MCF 10A (cell line): ENCODE data around the gene GRIK2. TPM values are rescaled to one million over a fixed set of nuclear protein-coding genes. Genes with fewer than 3 reads are reported as not detected.

Experiments used
- BruUV-seq: library from RNA; stranded (reverse); fragments of 400-500 nt; replicated peaks from 2 replicates; lab custom pipeline; 2021; lab: Mats Ljungman, UMichigan
- CTCF ChIA-PET: fragments of 300-600 bp; sonication (Branson Sonifier 250); formaldehyde crosslinking; extraction: SDS; loops from one replicate; lab custom pipeline; 2021; ENCODE audit warnings: antibody characterized with exemption, inconsistent platforms; lab: Yijun Ruan, JAX
- POLR2A ChIA-PET: fragments of 300-600, 350-650 bp; sonication (Branson Sonifier 250); formaldehyde crosslinking; extraction: SDS; loops from one replicate; lab custom pipeline; 2020; ENCODE audit warnings: antibody characterized with exemption, inconsistent platforms; lab: Yijun Ruan, JAX
- DNase-seq: peaks from one replicate; pipeline ENCODE4 v3.0.0-alpha.2; 2018; ENCODE audit not compliant: unreplicated experiment
- H3K27ac Mint-ChIP-seq: one replicate; pipeline ENCODE4 v1.8.0; 2022; ENCODE audit warnings: mild to moderate bottlenecking, low read depth, mixed read lengths; ENCODE audit not compliant: unreplicated experiment
- H3K27me3 Mint-ChIP-seq: one replicate; pipeline ENCODE4 v1.8.0; 2022; ENCODE audit warnings: mixed read lengths; ENCODE audit not compliant: insufficient read depth, unreplicated experiment
- H3K36me3 Mint-ChIP-seq: one replicate; pipeline ENCODE4 v1.8.0; 2022; ENCODE audit warnings: mild to moderate bottlenecking, moderate library complexity, mixed read lengths; ENCODE audit not compliant: insufficient read depth, unreplicated experiment
- H3K4me1 Mint-ChIP-seq: one replicate; pipeline ENCODE4 v1.8.0; 2022; ENCODE audit warnings: mixed read lengths; ENCODE audit not compliant: insufficient read depth, unreplicated experiment
- H3K4me3 Mint-ChIP-seq: one replicate; pipeline ENCODE4 v1.8.0; 2022; ENCODE audit warnings: mild to moderate bottlenecking, moderate library complexity, mixed read lengths; ENCODE audit not compliant: unreplicated experiment
- H3K9me3 Mint-ChIP-seq: one replicate; pipeline ENCODE4 v1.8.0; 2022; ENCODE audit warnings: mixed read lengths; ENCODE audit not compliant: unreplicated experiment
- CTCF ChIP-seq: fragments of 200-600 bp; IDR thresholded peaks from one replicate; pipeline ENCODE4 v1.8.0; 2022; ENCODE audit warnings: antibody characterized with exemption, mild to moderate bottlenecking; ENCODE audit not compliant: unreplicated experiment
- intact Hi-C: fragments of 100-400 bp; cut with micrococcal nuclease; formaldehyde crosslinking; loops from 2 replicates; pipeline ENCODE4 v1.14.1; 2022
- total RNA-seq: library from RNA; stranded (reverse); gene quantifications from 2 replicates; pipeline ENCODE4 v1.2.3, GENCODE V29; 2022

GRIK2 gene
- total RNA-seq, 1 experiment from 2014 or later, result 0.89 TPM

DNA sequence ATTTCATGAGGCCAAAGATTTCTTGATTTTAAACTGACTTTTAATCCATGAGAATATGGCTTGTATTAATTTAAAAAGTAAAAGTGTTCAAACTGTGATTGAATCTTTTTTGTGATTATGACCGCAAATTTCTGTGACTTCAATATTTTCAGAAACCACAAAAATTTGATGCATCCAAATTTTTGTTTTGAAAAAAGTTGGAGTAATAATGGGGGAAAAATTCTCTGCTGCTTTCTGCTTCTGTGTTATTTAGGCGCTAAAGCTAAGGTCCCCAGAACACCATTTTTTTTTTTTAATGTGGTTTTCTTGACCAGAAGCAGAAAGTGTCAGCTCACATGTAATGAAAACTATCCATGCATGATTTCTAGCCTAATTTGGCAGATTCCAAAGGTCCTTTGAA, 65.3 kb downstream of the GRIK2 start:
- Mint-ChIP-seq H3K9me3 (no peaks in the 10 kb centered on the region), H3K27ac (no peak overlapping the region), H3K4me1 (no peaks in the 10 kb centered on the region), H3K27me3 (no peaks in the 10 kb centered on the region), H3K4me3 (no peak overlapping the region), H3K36me3 (no peaks in the 10 kb centered on the region)
- no TSS peak for BruUV-seq
- DNase-seq, result no peak
- ChIA-PET CTCF (no interaction called here), POLR2A (interaction anchor here (0.7 kb wide), 1 partner anchor 127 kb away, joined by 3 read pairs; no protein-coding TSS in a partner anchor)
- intact Hi-C loops, result no loop called here
- TF ChIP-seq CTCF, result no peak

DNA sequence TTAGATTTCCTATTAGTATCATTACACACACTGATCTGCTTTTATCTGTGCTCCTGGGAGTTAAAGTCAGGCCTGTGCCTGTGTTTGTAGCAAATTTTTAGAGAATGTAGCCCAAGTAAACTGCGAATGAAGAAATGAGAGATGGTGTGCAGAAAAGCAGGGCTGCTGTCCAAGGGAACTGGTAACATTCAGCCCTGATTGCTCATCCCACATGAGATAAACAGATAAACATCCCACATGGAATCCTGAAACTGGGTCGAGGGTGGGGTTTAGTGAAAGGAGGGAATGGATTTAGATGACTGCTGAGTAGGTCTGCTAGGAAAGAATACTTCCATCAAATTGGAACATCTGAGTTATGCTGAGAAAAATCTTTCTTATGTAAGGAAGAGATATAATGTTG, 69.1 kb downstream of the GRIK2 start:
- TF ChIP-seq CTCF, result no peak
- Mint-ChIP-seq H3K9me3 (no peaks in the 10 kb centered on the region), H3K27ac (no peak overlapping the region), H3K36me3 (no peaks in the 10 kb centered on the region), H3K27me3 (no peaks in the 10 kb centered on the region), H3K4me3 (no peak overlapping the region), H3K4me1 (no peaks in the 10 kb centered on the region)
- no TSS peak for BruUV-seq
- peak; percentile 4 for DNase-seq
- POLR2A ChIA-PET, result interaction anchor here (1.0 kb wide), 1 partner anchor 11 kb away, joined by 3 read pairs; no protein-coding TSS in a partner anchor
- intact Hi-C loops, result no loop called here
- CTCF ChIA-PET, result no interaction called here

GRCh38 chr6:101465863-101466262, 72.4 kb downstream of the GRIK2 start:
- peaks cover 4% of the 10 kb centered on the region for H3K4me1 Mint-ChIP-seq
- H3K4me3 Mint-ChIP-seq, result no peak overlapping the region
- no TSS peak for BruUV-seq
- no peaks in the 10 kb centered on the region for H3K36me3 Mint-ChIP-seq
- intact Hi-C loops, result no loop called here
- no peak for DNase-seq
- ChIA-PET POLR2A (no interaction called here), CTCF (interaction anchor here (0.5 to 0.6 kb wide), 2 partner anchors 9 to 16 kb away, joined by 3 read pairs; no protein-coding TSS in a partner anchor)
- H3K27ac Mint-ChIP-seq, result no peak overlapping the region
- no peaks in the 10 kb centered on the region for H3K27me3 Mint-ChIP-seq
- TF ChIP-seq CTCF, result no peak
- H3K9me3 Mint-ChIP-seq, result no peaks in the 10 kb centered on the region

DNA sequence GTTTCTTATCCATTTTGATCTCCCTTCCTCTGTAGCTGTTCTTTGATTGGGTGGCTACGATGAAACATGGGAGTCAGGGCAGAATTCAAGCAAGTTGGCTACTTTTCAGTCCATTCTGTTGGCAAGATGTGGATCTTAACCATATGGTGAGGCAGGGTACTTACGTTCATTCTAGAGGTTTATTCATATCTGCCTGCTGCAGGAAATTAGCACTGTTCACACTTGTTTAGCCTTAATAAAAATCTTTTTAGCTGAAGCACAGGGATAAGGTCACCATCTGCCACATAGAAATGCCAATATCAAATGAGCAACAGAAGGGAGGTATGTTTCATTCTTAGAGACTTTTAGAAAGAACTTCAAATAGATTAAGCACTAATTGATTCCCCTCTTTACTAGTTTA, 83.9 kb downstream of the GRIK2 start:
- Mint-ChIP-seq H3K27ac (no peak overlapping the region), H3K36me3 (no peaks in the 10 kb centered on the region), H3K9me3 (no peaks in the 10 kb centered on the region), H3K4me3 (no peak overlapping the region), H3K4me1 (no peaks in the 10 kb centered on the region), H3K27me3 (no peaks in the 10 kb centered on the region)
- BruUV-seq, result no TSS peak
- ChIA-PET CTCF (no interaction called here), POLR2A (no interaction called here)
- TF ChIP-seq CTCF, result no peak
- DNase-seq, result no peak
- intact Hi-C loops, result no loop called here
